CD4-positive, alpha-beta T cell (primary cell): ENCODE data around the gene TAF6L. TPM values are rescaled to one million over a fixed set of nuclear protein-coding genes. Genes with fewer than 3 reads are reported as not detected.
"Not testable (repeated sequence)": the region's sequence is repeated elsewhere in the genome, so short reads cannot be mapped to it uniquely, and the experiment has no call there.

Experiments used
- ATAC-seq: fragments of 200-7000 bp; cut with Tn5 transposase; one replicate; pipeline ENCODE4 v1.10.0; 2022; ENCODE audit warnings: mild to moderate bottlenecking; ENCODE audit not compliant: poor library complexity
- CTCF ChIA-PET: fragments of 350-600 bp; sonication (Branson Sonifier 250); formaldehyde crosslinking; loops from one replicate; lab custom pipeline; 2021; ENCODE audit warnings: antibody characterized with exemption, inconsistent platforms; lab: Charles Lee
- POLR2A ChIA-PET: fragments of 350-600 bp; sonication (Branson Sonifier 250); formaldehyde crosslinking; loops from one replicate; lab custom pipeline; 2021; ENCODE audit warnings: antibody characterized with exemption, inconsistent platforms; lab: Charles Lee
- DNase-seq, 14 experiments: peaks; one replicate each; pipeline ENCODE4 v3.0.0-alpha.2; 2013 to 2020; ENCODE audit warnings: mixed read lengths in 2 of 14
- H3K27ac ChIP-seq, 2 donors: one replicate each; pipeline versions ENCODE4 v1.5.1 to v1.7.0; 2013; ENCODE audit warnings: low read length in 2 of 2, low read depth in 1 of 2, mild to moderate bottlenecking in 1 of 2
- H3K27me3 ChIP-seq, 2 experiments: 1 replicate in 1 of 2; 2 replicates in 1 of 2; pipeline versions ENCODE4 v1.6.1 to v1.7.0; 2013; ENCODE audit warnings: low read length in 2 of 2, control low read depth in 1 of 2, mild to moderate bottlenecking in 1 of 2, moderate library complexity in 1 of 2; ENCODE audit not compliant: insufficient read depth in 2 of 2, control insufficient read depth in 1 of 2
- H3K36me3 ChIP-seq: one replicate; pipeline ENCODE4 v1.6.1; 2013; ENCODE audit warnings: low read length, control low read depth; ENCODE audit not compliant: insufficient read depth
- H3K4me1 ChIP-seq: one replicate; pipeline ENCODE4 v1.6.1; 2013; ENCODE audit warnings: low read length, control low read depth; ENCODE audit not compliant: insufficient read depth
- H3K4me3 ChIP-seq: one replicate; pipeline ENCODE4 v1.5.1; 2013; ENCODE audit warnings: mild to moderate bottlenecking, low read length, moderate library complexity
- H3K9me3 ChIP-seq, 2 experiments: 1 replicate in 1 of 2; 2 replicates in 1 of 2; pipeline versions ENCODE4 v1.6.1 to v1.7.0; 2013; ENCODE audit warnings: low read length in 2 of 2, mild to moderate bottlenecking in 2 of 2, control low read depth in 1 of 2, moderate library complexity in 1 of 2; ENCODE audit not compliant: control insufficient read depth in 1 of 2, insufficient read depth in 1 of 2
- H3K27ac Mint-ChIP-seq: one replicate; pipeline ENCODE4 v1.8.0; 2020; ENCODE audit warnings: mixed read lengths
- H3K27me3 Mint-ChIP-seq: one replicate; pipeline ENCODE4 v1.8.0; 2021; ENCODE audit warnings: mixed read lengths
- H3K36me3 Mint-ChIP-seq: one replicate; pipeline ENCODE4 v1.8.0; 2021; ENCODE audit warnings: low read depth, mixed read lengths
- H3K4me1 Mint-ChIP-seq: one replicate; pipeline ENCODE4 v1.8.0; 2021; ENCODE audit warnings: low read depth, mixed read lengths
- H3K4me3 Mint-ChIP-seq: one replicate; pipeline ENCODE4 v1.8.0; 2020; ENCODE audit warnings: mild to moderate bottlenecking, mixed read lengths
- H3K9me3 Mint-ChIP-seq: one replicate; pipeline ENCODE4 v1.8.0; 2020; ENCODE audit warnings: mixed read lengths
- intact Hi-C, 2 experiments: fragments of 100-400 bp; cut with DNase I in 1 of 2; cut with micrococcal nuclease in 1 of 2; formaldehyde crosslinking; loops; one replicate each; pipeline versions ENCODE4 v1.15.1 to v1.9.0; 2023 to 2025; cut with DNase I, micrococcal nuclease
- total RNA-seq, 174 experiments: library from RNA in 2 of 174; stranded (reverse) in 2 of 174; gene quantifications; one replicate each; pipeline ENCODE4 v1.2.3 and lab custom pipeline; 2021 to 2026
- TF ChIP-seq, protein P1 (sequence below): fragments of 200-600 bp; IDR thresholded peaks from one replicate; pipeline ENCODE4 v1.8.0; 2022; ENCODE audit warnings: antibody characterized with exemption, mild to moderate bottlenecking

Gene TAF6L
- total RNA-seq, 2 experiments from 2014 or later, result 11.5 to 11.8 TPM

DNA sequence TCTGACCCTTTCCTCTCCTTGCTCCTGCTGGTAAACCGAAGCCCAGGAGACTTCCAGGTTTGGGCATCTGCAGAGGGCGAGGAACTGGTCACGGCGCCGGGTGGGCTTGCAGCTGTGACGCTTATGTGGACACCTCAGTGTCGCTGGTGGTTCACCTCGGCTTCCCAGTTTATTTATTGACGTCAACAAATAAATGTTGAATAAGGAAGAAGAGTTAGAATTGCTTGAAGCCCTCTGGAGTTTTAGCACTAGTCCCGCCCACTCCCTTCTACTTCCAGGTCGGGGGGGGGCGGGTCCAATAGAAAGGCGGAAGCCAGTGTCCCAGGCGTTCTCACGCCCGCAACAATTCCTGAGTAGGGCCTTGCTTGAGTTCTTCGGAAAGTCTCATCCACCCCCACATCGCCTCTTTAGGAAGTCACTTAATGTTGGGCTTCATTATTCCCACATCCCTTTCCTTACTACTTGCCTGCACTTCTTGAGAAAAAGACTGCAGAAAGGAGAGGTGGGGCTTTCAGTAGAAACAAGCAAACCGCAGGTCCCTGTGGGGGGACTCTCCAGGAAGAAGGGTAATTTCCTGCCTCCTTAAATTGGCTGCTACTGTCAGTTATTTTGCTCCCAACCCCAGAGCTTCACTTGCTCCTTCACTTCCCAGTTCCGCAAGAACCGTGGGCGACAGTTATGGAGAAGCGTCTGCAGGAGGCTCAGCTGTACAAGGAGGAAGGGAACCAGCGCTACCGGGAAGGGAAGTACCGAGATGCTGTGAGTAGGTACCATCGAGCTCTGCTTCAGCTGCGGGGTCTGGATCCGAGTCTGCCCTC is 42.8 kb upstream of the TAF6L start, which contains the start of gene TTC9C:
Gene TTC9C, plus strand, starts transcription at position 316 of the 818 bp plus-strand sequence. Its CDS starts 363 bp downstream, at position 679.
- Histone ChIP-seq H3K36me3 (peaks cover 25% of the 10 kb centered on the region), H3K4me3 (peak within 1 kb of the TSS; percentile 65), H3K27ac (peak within 1 kb of the TSS; percentile 93 to 97), H3K27me3 (no peaks in the 10 kb centered on the region), H3K9me3 (no peaks in the 10 kb centered on the region), H3K4me1 (peaks cover 55% of the 10 kb centered on the region)
- DNase-seq, result peak; percentile 70 to 92 (median 81)
- Mint-ChIP-seq H3K27me3 (no peaks in the 10 kb centered on the region), H3K4me3 (peak within 1 kb of the TSS; percentile 93), H3K27ac (peak within 1 kb of the TSS; percentile 98), H3K9me3 (no peaks in the 10 kb centered on the region), H3K36me3 (peaks cover 73% of the 10 kb centered on the region), H3K4me1 (peaks cover 69% of the 10 kb centered on the region)
- ATAC-seq, result peak; percentile 37
- CTCF ChIA-PET, result interaction anchor here (0.8 to 8.3 kb wide), 6 partner anchors 11 to 153 kb away, joined by 3 to 44 read pairs (median 8); partner anchors contain the start of genes POLR2G, SLC3A2, TMEM179B and ZBTB3
- POLR2A ChIA-PET, result interaction anchor here (0.6 to 7.9 kb wide), 37 partner anchors 18 to 1589 kb away, joined by 3 to 228 read pairs (median 12); partner anchors contain the start of genes B3GAT3, BSCL2, C11orf98 and CSKMT
- TF ChIP-seq, protein P1, sequence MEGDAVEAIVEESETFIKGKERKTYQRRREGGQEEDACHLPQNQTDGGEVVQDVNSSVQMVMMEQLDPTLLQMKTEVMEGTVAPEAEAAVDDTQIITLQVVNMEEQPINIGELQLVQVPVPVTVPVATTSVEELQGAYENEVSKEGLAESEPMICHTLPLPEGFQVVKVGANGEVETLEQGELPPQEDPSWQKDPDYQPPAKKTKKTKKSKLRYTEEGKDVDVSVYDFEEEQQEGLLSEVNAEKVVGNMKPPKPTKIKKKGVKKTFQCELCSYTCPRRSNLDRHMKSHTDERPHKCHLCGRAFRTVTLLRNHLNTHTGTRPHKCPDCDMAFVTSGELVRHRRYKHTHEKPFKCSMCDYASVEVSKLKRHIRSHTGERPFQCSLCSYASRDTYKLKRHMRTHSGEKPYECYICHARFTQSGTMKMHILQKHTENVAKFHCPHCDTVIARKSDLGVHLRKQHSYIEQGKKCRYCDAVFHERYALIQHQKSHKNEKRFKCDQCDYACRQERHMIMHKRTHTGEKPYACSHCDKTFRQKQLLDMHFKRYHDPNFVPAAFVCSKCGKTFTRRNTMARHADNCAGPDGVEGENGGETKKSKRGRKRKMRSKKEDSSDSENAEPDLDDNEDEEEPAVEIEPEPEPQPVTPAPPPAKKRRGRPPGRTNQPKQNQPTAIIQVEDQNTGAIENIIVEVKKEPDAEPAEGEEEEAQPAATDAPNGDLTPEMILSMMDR, result no peak
- intact Hi-C loops, result loop anchor here (1.0 to 5.0 kb wide), 9 partner anchors 25 to 134 kb away; partner anchors contain the start of genes TAF6L (in 2 of the 2), NXF1 (in 1 of the 2) and ZBTB3 (in 1 of the 2)

DNA sequence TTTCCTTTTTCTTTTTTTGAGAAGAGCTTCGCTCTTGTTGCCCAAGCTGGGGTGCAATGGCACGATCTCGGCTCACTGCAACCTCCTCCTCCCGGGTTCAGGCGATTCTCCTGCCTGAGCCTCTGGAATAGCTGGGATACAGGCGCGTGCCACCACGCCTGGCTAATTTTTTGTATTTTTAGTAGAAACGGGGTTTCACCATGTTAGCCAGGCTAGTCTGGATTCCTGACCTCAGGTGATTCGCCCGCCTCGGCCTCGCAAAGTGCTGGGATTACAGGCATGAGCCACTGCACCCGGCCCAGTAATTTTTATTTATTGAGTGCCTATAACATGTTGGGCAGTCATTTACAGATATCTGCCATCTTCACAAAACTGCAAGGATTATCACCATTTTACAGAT is 41.1 kb upstream of the TAF6L start:
- CTCF ChIA-PET, result interaction anchor here (0.8 to 8.3 kb wide), 4 partner anchors 10 to 57 kb away, joined by 3 to 44 read pairs (median 4); partner anchors contain the start of genes TAF6L and TMEM179B

DNA sequence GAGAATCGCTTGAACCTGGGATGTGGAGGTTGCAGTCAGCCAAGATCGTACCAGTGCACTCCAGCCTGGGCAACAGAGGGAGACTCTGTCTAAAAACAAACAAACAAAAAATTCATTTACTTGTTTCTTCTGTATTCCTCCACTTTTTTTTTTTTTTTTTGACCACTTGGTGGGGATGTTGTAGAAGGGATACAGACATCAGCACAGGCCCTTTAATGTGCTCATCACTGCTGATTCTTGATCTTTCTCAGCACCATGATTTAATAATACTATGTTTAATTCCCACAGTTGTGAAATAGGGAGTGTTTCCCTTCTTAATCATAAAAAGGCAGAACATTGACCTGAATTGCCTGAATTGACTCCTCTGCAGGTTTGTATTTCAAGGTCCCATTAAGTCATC is 38.4 kb upstream of the TAF6L start:
- H3K4me3 Mint-ChIP-seq, result peak overlapping the region; percentile 48
- intact Hi-C loops, result no loop called here
- POLR2A ChIA-PET, result interaction anchor here (7.9 kb wide), 1 partner anchor 21 kb away, joined by 228 read pairs; the partner anchor contains the start of gene ZBTB3

More for the DNA sequence above, 41.1 kb upstream of the TAF6L start:
- peaks cover 23% of the 10 kb centered on the region for H3K36me3 ChIP-seq
- Mint-ChIP-seq H3K36me3 (peaks cover 60% of the 10 kb centered on the region), H3K4me3 (peak overlapping the region; percentile 56), H3K4me1 (peaks cover 52% of the 10 kb centered on the region), H3K27ac (peak overlapping the region; percentile 98)
- DNase-seq, ATAC-seq, H3K27me3 ChIP-seq, H3K27ac ChIP-seq, intact Hi-C loops, H3K9me3 Mint-ChIP-seq, H3K27me3 Mint-ChIP-seq, H3K9me3 ChIP-seq: not testable (repeated sequence)
- H3K4me3 ChIP-seq, result peak overlapping the region; percentile 65
- peaks cover 43% of the 10 kb centered on the region for H3K4me1 ChIP-seq
- POLR2A ChIA-PET, result interaction anchor here (1.5 to 7.9 kb wide), 8 partner anchors 20 to 138 kb away, joined by 6 to 228 read pairs (median 84); partner anchors contain the start of genes BSCL2, C11orf98, CSKMT and GNG3

More for the DNA sequence above, 38.4 kb upstream of the TAF6L start:
- no peaks in the 10 kb centered on the region for H3K27me3 Mint-ChIP-seq
- H3K36me3 ChIP-seq, result peaks cover 38% of the 10 kb centered on the region
- CTCF ChIA-PET, result no interaction called here
- no peak overlapping the region for H3K27ac ChIP-seq
- TF ChIP-seq, protein P1, result peak; percentile 31
- peaks cover 59% of the 10 kb centered on the region for H3K36me3 Mint-ChIP-seq
- H3K4me1 Mint-ChIP-seq, result peaks cover 33% of the 10 kb centered on the region
- peak overlapping the region; percentile 65 for H3K27ac Mint-ChIP-seq
- no peaks in the 10 kb centered on the region for H3K9me3 ChIP-seq
- peak in 2 of 14 experiments; percentile 46 to 59 for DNase-seq
- H3K4me3 ChIP-seq, result no peak overlapping the region
- H3K27me3 ChIP-seq, result no peaks in the 10 kb centered on the region
- no peak for ATAC-seq
- no peaks in the 10 kb centered on the region for H3K9me3 Mint-ChIP-seq
- peaks cover 30% of the 10 kb centered on the region for H3K4me1 ChIP-seq
